ENCODE data around the gene CD44.

Gene CD44

DNA sequence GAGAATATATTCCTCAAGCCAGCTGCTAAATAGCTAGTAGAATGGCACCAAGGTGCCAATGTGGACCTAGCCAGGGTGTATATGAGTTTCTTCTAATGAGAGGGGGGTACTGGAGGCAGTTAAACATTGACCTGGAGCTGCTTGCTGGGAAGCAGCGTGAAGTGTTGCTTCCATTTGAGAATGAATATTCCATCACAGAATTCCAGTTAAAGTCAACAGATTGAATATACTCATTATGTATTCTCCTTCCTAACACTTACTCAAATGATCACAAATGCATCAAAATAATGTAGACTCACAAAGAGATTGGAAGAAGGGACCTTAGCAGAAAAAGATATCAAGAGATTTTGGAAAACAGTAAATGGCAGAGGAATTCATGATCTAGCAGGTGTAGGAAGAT lies 102.1 kb downstream of the CD44 start:
- DNase-seq: no peak

DNA sequence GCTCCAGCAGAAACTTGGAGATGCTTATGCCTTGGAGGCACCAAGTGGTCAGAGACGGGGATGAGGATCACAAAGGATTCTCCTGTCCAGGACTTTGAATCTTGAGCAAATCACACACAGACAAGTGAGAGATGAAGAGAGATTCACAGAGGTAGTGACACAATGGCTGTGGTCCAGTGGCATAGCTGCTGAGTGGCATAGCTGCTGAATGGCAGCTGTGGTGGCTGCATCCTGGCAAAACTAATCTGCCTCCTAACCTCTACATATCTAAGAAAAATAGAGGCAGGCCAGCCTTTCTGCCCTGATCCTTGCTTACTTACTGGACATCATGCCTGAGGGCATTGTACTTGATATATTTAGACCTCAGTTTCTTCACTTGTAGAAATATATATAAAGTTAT lies 102.6 kb downstream of the CD44 start:
- no peak for DNase-seq

- no peak for DNase-seq
These were observed 103.7 kb downstream of the CD44 start for GRCh38 chr11:35242412-35243242.

DNA sequence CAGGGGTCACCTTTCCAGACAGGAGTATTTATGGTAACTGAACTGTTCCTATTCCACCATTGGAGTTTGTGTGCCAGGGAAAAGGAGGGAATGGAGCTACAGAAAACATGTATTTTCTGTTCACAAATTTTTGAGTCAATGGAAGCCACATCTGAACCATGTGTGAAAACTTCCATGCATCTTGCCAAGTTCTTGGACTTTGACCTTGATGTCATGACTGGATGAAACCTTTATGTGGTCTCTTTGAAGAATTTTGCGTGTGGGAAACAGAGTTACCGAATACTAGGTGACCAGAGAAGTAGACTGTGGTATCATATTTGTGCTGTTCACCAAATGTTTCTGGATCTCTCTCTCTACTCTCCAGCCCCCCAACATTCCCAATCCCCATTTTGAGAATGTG lies 104.8 kb downstream of the CD44 start:
- DNase-seq: no peak

- DNase-seq: no peak
These were observed 106.1 kb downstream of the CD44 start for GRCh38 chr11:35245056-35245455.

GRCh38 chr11:35245786-35246185 lies 106.8 kb downstream of the CD44 start:
- no peak for DNase-seq

GRCh38 chr11:35246745-35247144 lies 107.8 kb downstream of the CD44 start:
- DNase-seq: no peak

- DNase-seq: no peak
These were observed 108.5 kb downstream of the CD44 start for GRCh38 chr11:35247428-35247827.

DNA sequence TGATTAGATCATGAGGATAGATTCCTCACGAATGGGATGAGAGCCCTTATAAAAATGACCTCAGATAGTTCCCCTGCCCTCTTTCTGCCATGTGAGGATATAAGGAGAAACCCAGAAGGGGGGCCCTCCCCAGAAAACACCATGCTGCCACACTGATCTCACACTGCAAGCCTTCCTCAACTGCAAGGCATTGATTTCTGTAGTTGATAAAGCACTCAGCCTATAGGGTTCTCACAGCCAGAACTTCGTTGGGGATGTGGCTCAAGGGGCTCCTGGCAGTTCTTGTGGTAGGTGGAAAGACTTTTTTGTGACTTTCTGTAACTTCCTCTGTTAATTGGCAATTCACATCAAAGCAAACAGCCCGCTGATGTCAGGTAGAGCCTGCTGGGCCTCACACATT lies 108.9 kb downstream of the CD44 start:
- DNase-seq: no peak

DNA sequence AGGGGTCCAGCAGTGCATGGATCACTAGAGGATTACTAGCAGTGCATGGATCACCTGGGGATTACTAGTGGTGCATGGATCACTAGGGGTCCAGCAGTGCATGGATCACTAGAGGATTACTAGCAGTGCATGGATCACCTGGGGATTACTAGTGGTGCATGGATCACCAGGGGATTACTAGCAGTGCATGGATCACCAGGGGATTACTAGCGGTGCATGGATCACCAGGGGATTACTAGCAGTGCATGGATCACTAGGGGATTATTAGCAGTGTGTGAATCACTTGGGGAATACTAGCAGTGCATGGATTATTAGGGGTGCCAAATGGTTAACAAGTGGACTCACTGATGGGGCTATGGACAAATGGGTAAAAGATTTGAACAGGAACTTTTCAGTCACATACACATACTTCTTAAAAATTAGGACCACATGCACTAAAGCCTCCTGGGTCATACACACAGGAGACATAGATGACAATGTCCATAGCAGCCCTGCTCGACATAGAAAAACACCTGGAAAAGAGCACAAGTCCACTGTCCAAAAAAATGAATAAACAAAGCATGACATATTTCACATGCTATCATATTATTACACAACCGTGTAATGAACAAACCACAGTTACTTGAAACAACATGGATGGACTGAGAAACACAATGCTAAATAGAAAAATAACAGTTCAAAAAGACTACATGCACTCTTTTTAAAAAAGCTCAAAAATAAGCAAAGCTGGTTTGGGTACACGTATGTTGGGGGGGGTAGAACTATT lies 109.8 kb downstream of the CD44 start:
- DNase-seq: no peak

- no peak for DNase-seq
These were observed 111.2 kb downstream of the CD44 start for GRCh38 chr11:35250192-35250591.

DNA sequence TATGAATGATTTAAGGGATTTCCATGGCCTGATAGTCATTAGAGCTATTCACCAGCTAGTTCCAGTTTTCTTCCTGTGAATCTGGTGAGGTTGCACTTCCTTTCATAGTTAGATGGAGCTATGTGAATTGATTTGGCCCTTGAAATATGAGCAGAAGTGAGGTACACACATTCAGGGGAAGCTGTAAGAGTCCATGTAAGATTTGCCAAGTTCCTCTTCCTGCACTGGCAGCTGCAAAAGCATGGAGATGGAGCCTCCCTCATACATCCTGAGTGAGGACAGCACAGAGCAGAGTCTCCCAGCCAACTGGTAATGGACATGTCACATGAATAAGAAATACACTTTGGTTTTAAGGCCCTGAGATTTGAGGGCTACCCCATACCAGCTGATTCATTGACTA lies 111.7 kb downstream of the CD44 start:
- no peak for DNase-seq

DNA sequence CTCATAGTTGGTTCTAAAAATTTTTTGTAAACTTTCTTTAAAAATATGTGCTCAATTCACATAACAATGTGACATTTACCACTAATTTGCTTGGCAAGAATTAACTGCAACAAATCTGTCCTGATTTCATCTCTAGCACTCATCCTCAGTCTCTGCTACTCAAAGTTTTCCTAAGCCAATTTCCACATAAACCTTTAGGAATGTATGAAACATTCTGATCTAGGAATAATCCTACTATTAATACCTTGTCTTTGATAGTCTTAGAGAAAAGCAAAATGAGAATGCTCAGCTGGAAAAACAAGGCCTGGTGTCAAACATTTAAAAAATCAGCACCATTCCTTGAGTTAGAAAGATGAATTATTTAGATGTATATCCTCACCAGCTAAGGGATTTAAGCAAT lies 114.3 kb downstream of the CD44 start:
- DNase-seq: no peak

DNA sequence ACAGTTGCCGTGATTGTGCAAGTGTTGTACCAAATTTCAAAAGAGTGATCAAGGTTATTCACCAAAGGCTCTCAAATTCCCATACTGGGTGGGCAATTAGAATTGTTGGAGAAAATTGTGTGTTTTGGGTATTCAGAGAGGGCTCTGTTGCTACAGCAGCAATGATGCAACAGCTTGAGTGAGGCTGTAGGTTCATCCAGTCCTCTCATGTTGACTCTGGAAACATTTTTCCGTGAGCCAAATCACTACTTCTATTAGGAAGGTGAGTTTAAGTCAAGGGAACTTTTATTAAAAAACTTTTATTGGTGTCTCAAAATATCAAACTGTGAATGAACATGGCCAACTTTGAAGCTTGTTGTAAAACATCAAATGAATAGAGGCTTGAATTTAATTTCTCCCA lies 116.5 kb downstream of the CD44 start:
- no peak for DNase-seq

GRCh38 chr11:35256296-35256695 lies 117.3 kb downstream of the CD44 start:
- DNase-seq: no peak

DNA sequence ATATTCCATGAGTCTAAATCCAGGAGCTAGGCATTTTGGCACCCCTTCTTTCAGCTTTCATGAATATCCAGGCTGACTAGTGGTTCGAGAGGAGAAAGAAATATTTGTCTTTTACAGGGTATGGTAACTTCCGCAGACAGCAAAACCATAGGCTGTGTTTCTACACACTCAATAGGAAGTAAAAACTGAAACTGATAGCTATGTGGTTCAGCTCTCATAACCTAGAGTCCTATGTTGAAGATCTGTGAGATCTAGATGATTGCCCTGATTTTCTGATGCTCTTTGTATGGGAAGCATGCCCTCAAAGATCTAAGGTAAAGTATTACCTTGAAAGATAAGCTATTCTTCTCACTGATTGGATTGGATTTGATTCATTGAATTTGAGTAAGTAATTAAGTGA lies 118.3 kb downstream of the CD44 start:
- DNase-seq: no peak

DNA sequence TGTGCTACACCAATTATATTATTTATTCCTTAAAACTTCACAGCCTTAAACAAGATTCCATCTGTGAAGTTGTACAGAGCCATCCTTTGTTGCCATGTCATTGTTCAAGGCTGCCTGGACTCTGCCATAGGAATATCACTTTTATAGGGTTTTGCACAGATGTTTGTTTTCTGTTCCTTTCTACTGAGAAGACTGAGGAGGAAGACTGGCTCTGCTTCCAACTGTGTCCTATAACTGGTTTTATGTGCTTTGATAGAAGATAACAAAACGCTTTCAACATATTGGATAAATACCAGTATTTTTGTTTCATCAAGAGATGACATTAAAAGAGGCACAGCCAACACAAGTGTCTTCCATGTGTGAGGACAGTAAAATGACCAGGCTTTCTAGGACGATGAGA lies 120.6 kb downstream of the CD44 start:
- DNase-seq: no peak

GRCh38 chr11:35260342-35260985 lies 121.5 kb downstream of the CD44 start:
- no peak for DNase-seq

GRCh38 chr11:35261197-35261596 lies 122.2 kb downstream of the CD44 start:
- no peak for DNase-seq

GRCh38 chr11:35262056-35262455 lies 123.1 kb downstream of the CD44 start:
- DNase-seq: no peak

DNA sequence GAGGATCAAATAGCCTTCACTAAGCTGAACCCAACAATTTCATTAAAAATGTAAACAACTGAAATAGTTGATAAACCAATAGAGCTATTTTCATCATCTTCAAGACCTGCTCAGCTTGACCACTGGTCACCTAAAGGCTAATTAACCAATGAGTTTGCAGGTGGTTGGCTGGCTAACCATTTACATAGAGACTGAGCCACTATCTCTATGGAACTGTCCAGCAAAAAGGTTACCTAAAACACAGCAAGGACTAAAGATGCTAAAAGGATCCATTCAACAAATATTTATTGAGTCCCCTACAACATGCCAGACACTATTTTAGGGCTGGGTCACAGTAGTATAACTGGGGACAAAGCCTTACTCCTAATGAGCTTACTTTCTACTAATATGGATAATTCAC lies 123.8 kb downstream of the CD44 start:
- no peak for DNase-seq

- DNase-seq: no peak
These were observed 126.9 kb downstream of the CD44 start for GRCh38 chr11:35265755-35266454.

DNA sequence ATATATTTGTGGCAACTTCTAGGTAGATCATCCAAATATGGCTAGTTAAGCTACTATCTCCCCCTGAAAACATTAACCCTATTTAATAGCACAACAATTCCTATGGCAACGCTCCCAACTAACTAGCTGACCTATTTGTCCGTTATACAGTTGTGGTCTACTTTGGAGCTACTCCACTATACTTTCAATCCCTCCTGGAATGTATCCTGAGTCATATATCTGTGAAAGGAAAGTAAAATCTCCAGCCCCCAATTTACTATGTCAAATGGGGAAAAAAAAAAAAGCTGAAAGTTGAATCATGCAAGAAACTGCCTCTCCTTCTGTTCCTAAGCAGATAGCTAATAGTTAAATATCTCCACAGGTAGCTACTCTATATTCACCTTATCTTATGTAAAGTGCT lies 128.5 kb downstream of the CD44 start:
- no peak for DNase-seq
